ENCODE results near the gene KCND2. TPM values are rescaled to one million over a fixed set of nuclear protein-coding genes. Genes with fewer than 3 reads are reported as not detected.

KCND2 gene
- polyA plus RNA-seq, 1 of the 3 experiments (the other 2 are of a cell fraction): not detected

DNA sequence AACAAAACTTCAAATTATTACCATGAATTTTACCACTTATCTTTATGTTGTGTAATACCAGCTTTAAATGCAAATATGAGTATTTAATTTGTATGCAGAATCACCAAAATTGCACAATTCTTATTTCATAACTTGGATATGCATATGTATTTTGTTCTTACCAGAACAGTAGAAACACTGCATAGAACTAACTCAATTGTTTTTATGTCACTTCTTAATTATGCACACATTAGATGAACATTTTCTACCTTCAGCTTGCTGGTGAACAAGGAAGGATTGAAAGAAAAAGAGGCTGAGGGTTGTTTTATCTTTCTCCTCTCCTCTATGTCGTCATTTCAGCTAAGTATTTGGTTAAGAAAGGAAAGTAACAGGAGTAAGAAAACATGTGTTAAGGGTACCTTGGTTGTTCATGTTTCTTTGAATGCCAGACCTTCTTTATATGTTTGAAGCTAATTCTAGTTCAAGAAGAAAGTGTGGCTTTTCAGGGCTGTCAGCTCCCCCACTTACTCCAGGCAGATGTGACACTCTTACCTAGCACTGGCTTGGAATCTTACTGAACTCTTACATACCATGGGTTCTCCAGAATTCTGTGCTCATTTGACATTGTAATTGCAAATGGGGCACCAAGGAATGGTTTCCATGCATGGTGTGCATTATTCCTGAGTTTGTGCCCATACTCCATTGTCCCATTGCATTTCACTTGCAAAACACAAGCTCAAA lies 436.4 kb downstream of the KCND2 start:
- H3K4me2 ChIP-seq: no peak overlapping the region
- no peak overlapping the region for H3K4me3 ChIP-seq (ENCODE audit: low read depth in 2 of 2, low read length in 1 of 2)
- no peak overlapping the region for H3K27ac ChIP-seq (ENCODE audit: low read depth in 2 of 2, low read length in 1 of 2)
- 0% methylated on average over 1 of the region's 1 CpG for WGBS (ENCODE audit: low lambda C conversion rate)
- no peak for DNase-seq
- H2AFZ ChIP-seq (ENCODE audit: low read depth): no peak overlapping the region
- H3K79me2 ChIP-seq (ENCODE audit: insufficient read depth): no peaks in the 10 kb centered on the region
- POLR2A ChIA-PET: no interaction called here
- no peaks in the 10 kb centered on the region for H3K27me3 ChIP-seq (ENCODE audit: insufficient read depth)
- H3K36me3 ChIP-seq (replicated peaks in 1 of 2; ENCODE audit: control insufficient read depth in 1 of 2, insufficient read depth in 2 of 2, low read length in 1 of 2): no peaks in the 10 kb centered on the region
- H3K9me3 ChIP-seq: no peaks in the 10 kb centered on the region
- H3F3A ChIP-seq (replicated peaks; ENCODE audit: insufficient read depth): no peaks in the 10 kb centered on the region
- CTCF ChIA-PET: interaction anchor here (0.9 to 2.8 kb wide), 4 partner anchors 10 to 96 kb away, joined by 3 to 13 read pairs (median 8); no protein-coding TSS in a partner anchor
- H3K9ac ChIP-seq: no peak overlapping the region
- no peaks in the 10 kb centered on the region for H3K9me2 ChIP-seq
- no peaks in the 10 kb centered on the region for H3K4me1 ChIP-seq (ENCODE audit: control insufficient read depth in 1 of 2, insufficient read depth in 2 of 2, low read depth in 1 of 2, low read length in 1 of 2)
- no peaks in the 10 kb centered on the region for H4K20me1 ChIP-seq (ENCODE audit: insufficient read depth)
- TF ChIP-seq ZBTB33 (IDR thresholded peaks at IDR 0.05; ENCODE audit: borderline replicate concordance, low read depth): no peak
- TF ChIP-seq TEAD4 (IDR thresholded peaks at IDR 0.05; ENCODE audit: borderline replicate concordance, insufficient read depth): no peak
- TF ChIP-seq RAD21 (IDR thresholded peaks at IDR 0.05; ENCODE audit: low read length): no peak
- no peak for TF ChIP-seq SMC3 (IDR thresholded peaks at IDR 0.05; ENCODE audit: low read depth, low read length)
- TF ChIP-seq YY1 (IDR thresholded peaks at IDR 0.05; ENCODE audit: low read depth): no peak
- no peak for TF ChIP-seq EZH2phosphoT487 (IDR thresholded peaks at IDR 0.05; ENCODE audit: borderline replicate concordance, low read depth)
- TF ChIP-seq NRF1 (IDR thresholded peaks at IDR 0.05; ENCODE audit: low read depth, low read length): no peak
- no peak for TF ChIP-seq EP300 (IDR thresholded peaks at IDR 0.05; ENCODE audit: borderline replicate concordance in 1 of 2, low read depth in 1 of 2, low read length in 1 of 2)
- TF ChIP-seq, protein P1, sequence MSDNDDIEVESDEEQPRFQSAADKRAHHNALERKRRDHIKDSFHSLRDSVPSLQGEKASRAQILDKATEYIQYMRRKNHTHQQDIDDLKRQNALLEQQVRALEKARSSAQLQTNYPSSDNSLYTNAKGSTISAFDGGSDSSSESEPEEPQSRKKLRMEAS (IDR thresholded peaks at IDR 0.05; ENCODE audit: low read depth): no peak

DNA sequence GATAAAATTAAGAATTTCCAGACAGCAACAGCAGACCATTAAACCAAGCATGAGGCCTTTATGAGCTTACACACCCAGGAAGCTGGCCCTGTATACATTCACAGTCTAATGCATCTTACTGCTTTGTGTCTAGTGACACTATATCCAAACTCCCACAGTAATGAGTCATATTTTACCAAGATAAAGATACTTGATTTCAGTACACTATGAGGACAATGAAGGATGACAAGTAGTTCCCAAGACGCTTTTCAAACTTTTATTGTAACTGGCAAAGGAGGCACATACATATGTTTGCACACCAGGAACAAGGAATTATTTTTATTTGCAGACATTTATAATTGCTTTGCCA lies 437.0 kb downstream of the KCND2 start:
- ChIA-PET POLR2A (no interaction called here), CTCF (interaction anchor here (2.8 to 4.5 kb wide), 3 partner anchors 12 to 16 kb away, joined by 11 to 50 read pairs (median 13); no protein-coding TSS in a partner anchor)

More for the DNA sequence above, 437.0 kb downstream of the KCND2 start:
- Histone ChIP-seq H3K79me2 (ENCODE audit: insufficient read depth) (no peaks in the 10 kb centered on the region), H3K9me3 (no peaks in the 10 kb centered on the region), H3K9ac (no peak overlapping the region), H3K9me2 (no peaks in the 10 kb centered on the region), H4K20me1 (ENCODE audit: insufficient read depth) (no peaks in the 10 kb centered on the region), H3K4me2 (no peak overlapping the region), H3K4me3 (ENCODE audit: low read depth in 2 of 2, low read length in 1 of 2) (no peak overlapping the region), H3K4me1 (ENCODE audit: control insufficient read depth in 1 of 2, insufficient read depth in 2 of 2, low read depth in 1 of 2, low read length in 1 of 2) (no peaks in the 10 kb centered on the region), H3K27ac (ENCODE audit: low read depth in 2 of 2, low read length in 1 of 2) (no peak overlapping the region), H2AFZ (ENCODE audit: low read depth) (no peak overlapping the region), H3F3A (replicated peaks; ENCODE audit: insufficient read depth) (no peaks in the 10 kb centered on the region), H3K27me3 (ENCODE audit: insufficient read depth) (no peaks in the 10 kb centered on the region), H3K36me3 (replicated peaks in 1 of 2; ENCODE audit: control insufficient read depth in 1 of 2, insufficient read depth in 2 of 2, low read length in 1 of 2) (no peaks in the 10 kb centered on the region)
- WGBS (ENCODE audit: low lambda C conversion rate): 5% methylated on average over 1 of the region's 1 CpG
- DNase-seq: no peak
- TF ChIP-seq GABPA (IDR thresholded peaks at IDR 0.05; ENCODE audit: low read depth): no peak
- no peak for TF ChIP-seq SIN3A (IDR thresholded peaks at IDR 0.05; ENCODE audit: borderline replicate concordance, low read depth, low read length)
- TF ChIP-seq, protein P2, sequence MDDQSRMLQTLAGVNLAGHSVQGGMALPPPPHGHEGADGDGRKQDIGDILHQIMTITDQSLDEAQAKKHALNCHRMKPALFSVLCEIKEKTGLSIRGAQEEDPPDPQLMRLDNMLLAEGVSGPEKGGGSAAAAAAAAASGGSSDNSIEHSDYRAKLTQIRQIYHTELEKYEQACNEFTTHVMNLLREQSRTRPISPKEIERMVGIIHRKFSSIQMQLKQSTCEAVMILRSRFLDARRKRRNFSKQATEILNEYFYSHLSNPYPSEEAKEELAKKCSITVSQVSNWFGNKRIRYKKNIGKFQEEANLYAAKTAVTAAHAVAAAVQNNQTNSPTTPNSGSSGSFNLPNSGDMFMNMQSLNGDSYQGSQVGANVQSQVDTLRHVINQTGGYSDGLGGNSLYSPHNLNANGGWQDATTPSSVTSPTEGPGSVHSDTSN (IDR thresholded peaks at IDR 0.05): no peak
- TF ChIP-seq MXI1 (IDR thresholded peaks at IDR 0.05; ENCODE audit: low read depth, low read length): no peak
- no peak for TF ChIP-seq FOXM1 (IDR thresholded peaks at IDR 0.05; ENCODE audit: low read depth)
- no peak for TF ChIP-seq JUND (IDR thresholded peaks at IDR 0.05)
- TF ChIP-seq FOSL2 (IDR thresholded peaks at IDR 0.05; ENCODE audit: borderline replicate concordance, low read depth): no peak
